GM12878 (cell line): ENCODE data around the gene TRAF3IP1. TPM values are rescaled to one million over a fixed set of nuclear protein-coding genes. Genes with fewer than 3 reads are reported as not detected.
A peak's percentile ranks its signal among the peaks of the same experiment; 100 is the strongest.

Source experiments
- ATAC-seq: fragments of 200-7000 bp; cut with Tn5 transposase; 3 replicates; pipeline ENCODE4 v1.9.1; 2020; ENCODE audit warnings: mild to moderate bottlenecking, moderate library complexity
- BruUV-seq: library from RNA; stranded (reverse); fragments of 400-500 nt; replicated peaks from 2 replicates; lab custom pipeline; 2021; lab: Mats Ljungman, UMichigan
- CTCF ChIA-PET: fragments of 300-600 bp; sonication (Branson Sonifier 250); formaldehyde crosslinking; extraction: SDS; loops from one replicate; lab custom pipeline; 2021; ENCODE audit warnings: inconsistent platforms; lab: Yijun Ruan, JAX
- POLR2A ChIA-PET: fragments of 350-600 bp; formaldehyde crosslinking; extraction: SDS; loops from one replicate; lab custom pipeline; 2021; ENCODE audit warnings: inconsistent platforms; lab: Charles Lee
- RAD21 ChIA-PET: fragments of 300-600 bp; sonication (Branson Sonifier 250); formaldehyde crosslinking; loops from one replicate; lab custom pipeline; 2023; ENCODE audit warnings: antibody characterized with exemption; ENCODE audit not compliant: unreplicated experiment; lab: Charles Lee
- SMC1A ChIA-PET: fragments of 300-600 bp; sonication (Branson Sonifier 250); formaldehyde crosslinking; loops from one replicate; lab custom pipeline; 2023; ENCODE audit not compliant: unreplicated experiment, uncharacterized antibody; lab: Charles Lee
- DNase-seq: peaks from one replicate; pipeline ENCODE4 v3.0.0-alpha.2; 2011; ENCODE audit warnings: low read depth, low spot score
- FAIRE-seq: peaks from 3 replicates; lab custom pipeline; 2011; peaks lifted over from hg19 to GRCh38; lab: Jason Lieb, UNC
- H2AFZ ChIP-seq: 2 replicates; pipeline ENCODE4 v1.6.0; 2011; ENCODE audit warnings: low read depth, low read length, control low read depth; ENCODE audit not compliant: control insufficient read depth
- H3K27ac ChIP-seq: 2 replicates; pipeline ENCODE4 v1.5.1; 2011; ENCODE audit warnings: control low read depth; ENCODE audit not compliant: control insufficient read depth, insufficient read depth
- H3K27me3 ChIP-seq, 2 experiments: replicated peaks in 1 of 2; 2 replicates each; pipeline versions ENCODE4 v1.6.0 to v1.6.1; 2011; ENCODE audit warnings: low read length in 1 of 2; ENCODE audit not compliant: control insufficient read depth in 2 of 2, insufficient read depth in 2 of 2
- H3K36me3 ChIP-seq, 2 experiments: 2 replicates each; pipeline ENCODE4 v1.5.1; 2011; ENCODE audit warnings: low read length in 1 of 2; ENCODE audit not compliant: control insufficient read depth in 2 of 2, insufficient read depth in 2 of 2
- H3K4me1 ChIP-seq: 2 replicates; pipeline ENCODE4 v1.6.1; 2011; ENCODE audit warnings: mild to moderate bottlenecking, low read length, moderate library complexity, mixed read lengths; ENCODE audit not compliant: control insufficient read depth, insufficient read depth
- H3K4me2 ChIP-seq: 2 replicates; pipeline ENCODE4 v1.6.0; 2011; ENCODE audit warnings: control low read depth; ENCODE audit not compliant: control insufficient read depth, insufficient read depth
- H3K4me3 ChIP-seq: fragments of 200-600 bp; sonication (generic); 2 replicates; pipeline ENCODE4 v1.5.1; 2016
- H3K79me2 ChIP-seq: 2 replicates; pipeline ENCODE4 v1.6.0; 2011; ENCODE audit warnings: low read length; ENCODE audit not compliant: control insufficient read depth, insufficient read depth
- H3K9ac ChIP-seq: 2 replicates; pipeline ENCODE4 v1.8.0; 2011; ENCODE audit warnings: low read length, control low read depth, mixed read lengths; ENCODE audit not compliant: control insufficient read depth, insufficient read depth
- H3K9me3 ChIP-seq: replicated peaks from 3 replicates; pipeline ENCODE4 v1.5.1; 2011; ENCODE audit warnings: mild to moderate bottlenecking, low read length; ENCODE audit not compliant: control insufficient read depth, insufficient read depth
- H4K20me1 ChIP-seq: 2 replicates; pipeline ENCODE4 v1.6.0; 2011; ENCODE audit not compliant: control insufficient read depth, insufficient read depth
- MTA2 ChIP-seq: fragments of 450-650 bp; IDR thresholded peaks from 2 replicates; pipeline ENCODE4 v1.6.1; 2016; ENCODE audit warnings: low read depth, mild to moderate bottlenecking, moderate library complexity
- NR2C1 ChIP-seq: fragments of 450-650 bp; IDR thresholded peaks from 2 replicates; pipeline ENCODE4 v1.6.1; 2017; ENCODE audit warnings: antibody characterized with exemption, mild to moderate bottlenecking, moderate library complexity
- RELA ChIP-seq: fragments of 450-650 bp; IDR thresholded peaks from 2 replicates; pipeline ENCODE4 v1.8.0; 2014; ENCODE audit warnings: borderline replicate concordance; ENCODE audit not compliant: partially characterized antibody
- SP1 ChIP-seq: IDR thresholded peaks from one replicate; pipeline ENCODE4 v1.6.1; 2011; ENCODE audit warnings: low read depth, low read length
- SPI1 ChIP-seq: IDR thresholded peaks from 2 replicates; pipeline ENCODE4 v1.6.1; 2011; ENCODE audit warnings: low read depth, mild to moderate bottlenecking, low read length, moderate library complexity, borderline replicate concordance; ENCODE audit not compliant: insufficient read depth
- WGBS: methylation state at CpG from one replicate; pipeline ENCODE4 v1.1.6; 2016; ENCODE audit warnings: low lambda C conversion rate; ENCODE audit not compliant: insufficient replicate concordance, insufficient coverage; ENCODE audit errors: missing lambda C conversion rate; 5-methylcytosine and 5-hydroxymethylcytosine counted together
- in situ Hi-C: fragments of 300-500 bp; cut with MboI; formaldehyde crosslinking; loops from 9 replicates; pipeline ENCODE4 v1.14.3; 2018; ENCODE audit warnings: mixed read lengths
- intact Hi-C: fragments of 100-400 bp; cut with micrococcal nuclease; formaldehyde crosslinking; loops from one replicate; pipeline ENCODE4 v1.14.2; 2022; ENCODE audit not compliant: unreplicated experiment
- polyA plus RNA-seq, 11 experiments: library from polyadenylated mRNA; depleted of rRNA in 4 of 11; unstranded in 6 of 11; stranded (reverse) in 5 of 11; fragments of >200 nt; fragmentation: Nextera tagmentation in 4 of 11; fragmentation: Illumina TruSeq in 1 of 11; extraction: Ambion mirVana in 4 of 11; extraction: Trizol in 1 of 11; gene quantifications; 1 replicate in 1 of 11; 2 replicates in 10 of 11; pipeline versions ENCODE4 v1.2.1 to v1.2.3, GENCODE V29; 2011 to 2016; ENCODE audit warnings: inconsistent platforms in 2 of 11, missing spikeins in 2 of 11, low read depth in 1 of 11
- total RNA-seq, 4 experiments: library from RNA; depleted of rRNA in 3 of 4; stranded (reverse); fragments of >200 nt in 3 of 4; fragmentation: Illumina TruSeq in 1 of 4; extraction: Trizol in 1 of 4; gene quantifications; 2 replicates each; pipeline versions ENCODE4 v1.2.1 to v1.2.3, GENCODE V29; 2013 to 2021
- TF ChIP-seq, protein P1 (sequence below): IDR thresholded peaks from 2 replicates; pipeline ENCODE4 v1.6.1; 2012; ENCODE audit warnings: low read depth, low read length, improper control_type of control experiment
- TF ChIP-seq, protein P2 (sequence below): fragments of 450-650 bp; IDR thresholded peaks from 2 replicates; pipeline ENCODE4 v1.6.1; 2018; ENCODE audit warnings: borderline replicate concordance, mild to moderate bottlenecking; ENCODE audit not compliant: partially characterized antibody
- TF ChIP-seq, protein P3 (sequence below): fragments of 450-650 bp; formaldehyde crosslinking; IDR thresholded peaks from 2 replicates; pipeline ENCODE4 v1.5.0; 2022; ENCODE audit warnings: mild to moderate bottlenecking, missing genetic modification characterization
- TF ChIP-seq, protein P4 (sequence below): IDR thresholded peaks from 2 replicates; pipeline ENCODE4 v1.6.1; 2011; ENCODE audit warnings: mild to moderate bottlenecking, low read depth, low read length, moderate library complexity; ENCODE audit not compliant: insufficient replicate concordance
- TF ChIP-seq, protein P5 (sequence below): fragments of 450-650 bp; IDR thresholded peaks from 2 replicates; pipeline ENCODE4 v1.6.1; 2016; ENCODE audit warnings: mild to moderate bottlenecking

TRAF3IP1 gene
- total and polyA plus RNA-seq, 10 of the 15 experiments (the other 5 are each of a cell fraction or from before 2014, with no cell fraction given) = 1.6 to 7.5 (median 3.6) TPM

DNA sequence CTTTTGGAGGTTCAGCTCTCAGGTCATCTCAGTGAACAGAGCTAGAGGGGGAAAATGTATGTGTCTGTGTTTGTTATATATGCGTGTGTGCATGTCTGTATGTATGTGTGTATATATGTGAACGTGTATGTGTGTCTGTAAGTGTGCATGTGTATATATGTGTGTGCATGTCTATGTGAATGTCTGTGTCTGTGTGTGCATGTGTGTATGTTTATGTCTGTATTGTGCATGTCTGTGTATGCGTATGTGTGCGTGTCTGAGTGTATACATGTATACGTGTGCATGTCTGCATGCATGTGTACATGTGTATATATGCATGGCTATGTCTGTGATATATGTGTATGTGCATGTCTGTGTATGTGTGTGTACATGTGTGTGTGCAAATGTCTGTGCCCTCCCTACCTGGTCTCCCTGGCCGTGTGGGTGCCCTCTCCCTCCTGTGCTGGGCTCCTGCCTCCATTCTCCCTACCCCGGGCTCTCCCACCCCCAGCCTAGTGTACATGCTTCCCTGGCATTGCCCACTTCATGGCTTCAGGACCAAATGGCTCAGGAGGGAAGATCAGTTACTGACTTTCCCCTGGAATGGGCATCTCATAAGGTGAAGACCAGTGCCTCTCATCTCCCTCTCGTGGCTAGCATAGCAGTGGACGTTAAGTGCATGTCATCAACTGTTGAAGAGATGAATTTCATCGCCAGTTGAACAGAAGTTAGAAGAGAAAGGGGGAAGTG is 49.9 kb downstream of the TRAF3IP1 start:
- ChIA-PET CTCF (interaction anchor here (0.6 to 3.2 kb wide), 10 partner anchors 8 to 601 kb away, joined by 3 to 22 read pairs (median 4); no protein-coding TSS in a partner anchor), POLR2A (interaction anchor here (0.8 kb wide), 1 partner anchor 83 kb away, joined by 3 read pairs; no protein-coding TSS in a partner anchor), SMC1A (interaction anchor here (0.7 to 1.2 kb wide), 2 partner anchors 91 to 94 kb away, joined by 3 to 4 read pairs; no protein-coding TSS in a partner anchor), RAD21 (no interaction called here)
- DNase-seq (no peak), FAIRE-seq (peak; percentile 66), ATAC-seq (no peak)
- H3K27me3 ChIP-seq = no peaks in the 10 kb centered on the region
- H3K79me2 ChIP-seq = no peaks in the 10 kb centered on the region
- no peak overlapping the region for H3K4me2 ChIP-seq
- no TSS peak for BruUV-seq
- no peaks in the 10 kb centered on the region for H3K4me1 ChIP-seq
- H3K9me3 ChIP-seq = no peaks in the 10 kb centered on the region
- H4K20me1 ChIP-seq = no peaks in the 10 kb centered on the region
- WGBS = 64% methylated on average over 10 of the region's 10 CpGs
- H3K9ac ChIP-seq = no peak overlapping the region
- in situ Hi-C loops = no loop called here
- H3K27ac ChIP-seq = no peak overlapping the region
- intact Hi-C loops = loop anchor here (1.0 kb wide), 1 partner anchor 93 kb away; no protein-coding TSS in a partner anchor
- no peak overlapping the region for H2AFZ ChIP-seq
- H3K4me3 ChIP-seq = no peak overlapping the region
- no peaks in the 10 kb centered on the region for H3K36me3 ChIP-seq
- TF ChIP-seq SPI1 (no peak), MTA2 (no peak), RELA (no peak), NR2C1 (no peak), SP1 (no peak)
- TF ChIP-seq, protein P1, sequence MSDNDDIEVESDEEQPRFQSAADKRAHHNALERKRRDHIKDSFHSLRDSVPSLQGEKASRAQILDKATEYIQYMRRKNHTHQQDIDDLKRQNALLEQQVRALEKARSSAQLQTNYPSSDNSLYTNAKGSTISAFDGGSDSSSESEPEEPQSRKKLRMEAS = no peak
- TF ChIP-seq, protein P2, sequence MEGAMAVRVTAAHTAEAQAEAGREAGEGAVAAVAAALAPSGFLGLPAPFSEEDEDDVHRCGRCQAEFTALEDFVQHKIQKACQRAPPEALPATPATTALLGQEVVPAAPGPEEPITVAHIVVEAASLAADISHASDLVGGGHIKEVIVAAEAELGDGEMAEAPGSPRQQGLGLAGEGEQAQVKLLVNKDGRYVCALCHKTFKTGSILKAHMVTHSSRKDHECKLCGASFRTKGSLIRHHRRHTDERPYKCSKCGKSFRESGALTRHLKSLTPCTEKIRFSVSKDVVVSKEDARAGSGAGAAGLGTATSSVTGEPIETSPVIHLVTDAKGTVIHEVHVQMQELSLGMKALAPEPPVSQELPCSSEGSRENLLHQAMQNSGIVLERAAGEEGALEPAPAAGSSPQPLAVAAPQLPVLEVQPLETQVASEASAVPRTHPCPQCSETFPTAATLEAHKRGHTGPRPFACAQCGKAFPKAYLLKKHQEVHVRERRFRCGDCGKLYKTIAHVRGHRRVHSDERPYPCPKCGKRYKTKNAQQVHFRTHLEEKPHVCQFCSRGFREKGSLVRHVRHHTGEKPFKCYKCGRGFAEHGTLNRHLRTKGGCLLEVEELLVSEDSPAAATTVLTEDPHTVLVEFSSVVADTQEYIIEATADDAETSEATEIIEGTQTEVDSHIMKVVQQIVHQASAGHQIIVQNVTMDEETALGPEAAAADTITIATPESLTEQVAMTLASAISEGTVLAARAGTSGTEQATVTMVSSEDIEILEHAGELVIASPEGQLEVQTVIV = no peak
- TF ChIP-seq, protein P3, sequence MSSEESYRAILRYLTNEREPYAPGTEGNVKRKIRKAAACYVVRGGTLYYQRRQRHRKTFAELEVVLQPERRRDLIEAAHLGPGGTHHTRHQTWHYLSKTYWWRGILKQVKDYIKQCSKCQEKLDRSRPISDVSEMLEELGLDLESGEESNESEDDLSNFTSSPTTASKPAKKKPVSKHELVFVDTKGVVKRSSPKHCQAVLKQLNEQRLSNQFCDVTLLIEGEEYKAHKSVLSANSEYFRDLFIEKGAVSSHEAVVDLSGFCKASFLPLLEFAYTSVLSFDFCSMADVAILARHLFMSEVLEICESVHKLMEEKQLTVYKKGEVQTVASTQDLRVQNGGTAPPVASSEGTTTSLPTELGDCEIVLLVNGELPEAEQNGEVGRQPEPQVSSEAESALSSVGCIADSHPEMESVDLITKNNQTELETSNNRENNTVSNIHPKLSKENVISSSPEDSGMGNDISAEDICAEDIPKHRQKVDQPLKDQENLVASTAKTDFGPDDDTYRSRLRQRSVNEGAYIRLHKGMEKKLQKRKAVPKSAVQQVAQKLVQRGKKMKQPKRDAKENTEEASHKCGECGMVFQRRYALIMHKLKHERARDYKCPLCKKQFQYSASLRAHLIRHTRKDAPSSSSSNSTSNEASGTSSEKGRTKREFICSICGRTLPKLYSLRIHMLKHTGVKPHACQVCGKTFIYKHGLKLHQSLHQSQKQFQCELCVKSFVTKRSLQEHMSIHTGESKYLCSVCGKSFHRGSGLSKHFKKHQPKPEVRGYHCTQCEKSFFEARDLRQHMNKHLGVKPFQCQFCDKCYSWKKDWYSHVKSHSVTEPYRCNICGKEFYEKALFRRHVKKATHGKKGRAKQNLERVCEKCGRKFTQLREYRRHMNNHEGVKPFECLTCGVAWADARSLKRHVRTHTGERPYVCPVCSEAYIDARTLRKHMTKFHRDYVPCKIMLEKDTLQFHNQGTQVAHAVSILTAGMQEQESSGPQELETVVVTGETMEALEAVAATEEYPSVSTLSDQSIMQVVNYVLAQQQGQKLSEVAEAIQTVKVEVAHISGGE (CRISPR knock-in tag) = no peak
- TF ChIP-seq, protein P4, sequence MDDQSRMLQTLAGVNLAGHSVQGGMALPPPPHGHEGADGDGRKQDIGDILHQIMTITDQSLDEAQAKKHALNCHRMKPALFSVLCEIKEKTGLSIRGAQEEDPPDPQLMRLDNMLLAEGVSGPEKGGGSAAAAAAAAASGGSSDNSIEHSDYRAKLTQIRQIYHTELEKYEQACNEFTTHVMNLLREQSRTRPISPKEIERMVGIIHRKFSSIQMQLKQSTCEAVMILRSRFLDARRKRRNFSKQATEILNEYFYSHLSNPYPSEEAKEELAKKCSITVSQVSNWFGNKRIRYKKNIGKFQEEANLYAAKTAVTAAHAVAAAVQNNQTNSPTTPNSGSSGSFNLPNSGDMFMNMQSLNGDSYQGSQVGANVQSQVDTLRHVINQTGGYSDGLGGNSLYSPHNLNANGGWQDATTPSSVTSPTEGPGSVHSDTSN = no peak
- TF ChIP-seq, protein P5, sequence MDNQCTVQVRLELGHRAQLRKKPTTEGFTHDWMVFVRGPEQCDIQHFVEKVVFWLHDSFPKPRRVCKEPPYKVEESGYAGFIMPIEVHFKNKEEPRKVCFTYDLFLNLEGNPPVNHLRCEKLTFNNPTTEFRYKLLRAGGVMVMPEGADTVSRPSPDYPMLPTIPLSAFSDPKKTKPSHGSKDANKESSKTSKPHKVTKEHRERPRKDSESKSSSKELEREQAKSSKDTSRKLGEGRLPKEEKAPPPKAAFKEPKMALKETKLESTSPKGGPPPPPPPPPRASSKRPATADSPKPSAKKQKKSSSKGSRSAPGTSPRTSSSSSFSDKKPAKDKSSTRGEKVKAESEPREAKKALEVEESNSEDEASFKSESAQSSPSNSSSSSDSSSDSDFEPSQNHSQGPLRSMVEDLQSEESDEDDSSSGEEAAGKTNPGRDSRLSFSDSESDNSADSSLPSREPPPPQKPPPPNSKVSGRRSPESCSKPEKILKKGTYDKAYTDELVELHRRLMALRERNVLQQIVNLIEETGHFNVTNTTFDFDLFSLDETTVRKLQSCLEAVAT = no peak
